Hematopoietic multipotent progenitor cell (in vitro differentiated cells): ENCODE data around the gene ULBP3. TPM values are rescaled to one million over a fixed set of nuclear protein-coding genes. Genes with fewer than 3 reads are reported as not detected.
"Not testable (repeated sequence)": the region's sequence is repeated elsewhere in the genome, so short reads cannot be mapped to it uniquely, and the experiment has no call there.

ENCODE experiments used
- DNase-seq, 3 donors: peaks; one replicate each; pipeline ENCODE4 v3.0.0-alpha.2; 2011 to 2015; ENCODE audit warnings: low read depth in 2 of 3, low spot score in 2 of 3
- total RNA-seq: library from RNA; depleted of rRNA; stranded (reverse); fragments of >200 nt; gene quantifications from one replicate; pipeline ENCODE4 v1.2.3, GENCODE V29; 2012

Gene ULBP3
- total RNA-seq, 1 donor, result 2.7 TPM

DNA sequence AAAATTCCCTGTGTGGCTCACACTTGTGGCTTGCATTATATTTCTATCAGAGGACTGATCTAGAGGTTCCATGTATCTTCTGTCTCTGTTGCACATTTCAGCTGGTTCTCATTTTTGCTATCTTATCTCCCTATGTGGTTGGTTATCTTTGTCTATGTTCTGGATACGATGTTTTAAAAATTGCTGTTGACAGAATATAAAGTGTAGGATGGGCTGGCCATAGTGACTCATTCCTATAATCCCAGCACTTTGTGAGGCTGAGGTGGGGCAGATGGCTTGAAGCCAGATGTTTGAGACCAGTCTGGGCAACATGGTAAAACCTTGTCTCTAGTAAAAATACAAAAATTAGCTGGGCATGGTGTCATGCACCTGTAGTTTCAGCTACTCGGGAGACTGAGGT lies 9.9 kb upstream of the ULBP3 start:
- no peak for DNase-seq

DNA sequence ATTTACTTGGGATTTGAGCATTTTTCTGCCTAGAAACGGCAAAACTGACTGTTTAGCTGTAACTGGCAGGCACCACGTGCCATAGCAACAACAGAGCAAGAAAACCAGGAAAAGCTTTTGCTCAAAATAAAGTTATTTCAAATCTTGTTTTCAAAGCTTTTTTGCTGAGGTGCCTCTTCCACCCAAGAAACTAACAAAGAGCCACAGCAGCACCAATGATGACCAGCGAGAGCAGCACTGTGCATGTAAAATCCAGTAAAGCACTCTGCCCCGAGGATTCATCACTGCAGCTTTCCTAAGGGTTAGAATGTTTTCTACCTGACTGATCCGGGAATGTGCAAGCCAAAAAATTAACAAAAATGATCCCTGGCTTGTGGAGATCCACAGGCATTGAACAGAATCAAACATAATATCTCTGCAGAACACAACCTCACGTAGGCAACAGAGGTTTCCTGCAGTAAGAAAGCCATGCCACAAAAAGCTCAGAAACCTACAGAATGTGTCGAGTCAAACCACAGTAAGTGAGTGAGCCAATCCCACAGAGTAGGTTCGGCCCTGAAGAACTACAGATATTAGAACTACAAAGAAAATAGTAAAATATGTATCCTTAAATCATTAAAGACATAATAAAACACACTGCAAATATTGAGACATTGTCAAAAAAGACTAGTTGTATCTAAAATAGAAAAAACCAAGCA lies 7.4 kb upstream of the ULBP3 start:
- DNase-seq, result peak in 1 of 3 donors; percentile 40

DNA sequence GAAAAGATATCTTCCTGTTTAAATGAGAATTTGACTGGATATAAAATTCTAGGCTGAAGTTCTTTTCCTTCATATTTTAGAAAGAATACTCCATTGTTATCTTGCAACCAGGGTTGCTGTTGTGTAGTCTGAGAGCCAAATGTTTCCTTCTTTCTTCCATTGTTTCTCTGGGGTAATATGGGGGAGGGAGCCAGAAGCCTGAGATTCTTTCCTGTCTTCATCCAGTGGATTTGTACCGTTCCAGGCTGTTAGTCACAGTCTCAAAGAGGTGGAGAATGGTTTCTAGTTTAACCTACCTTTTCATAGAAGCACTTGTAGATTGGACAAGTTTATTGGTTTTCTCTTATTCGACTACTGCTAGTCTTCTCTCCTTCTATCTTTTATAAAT lies 6.1 kb upstream of the ULBP3 start:
- no peak for DNase-seq

DNA sequence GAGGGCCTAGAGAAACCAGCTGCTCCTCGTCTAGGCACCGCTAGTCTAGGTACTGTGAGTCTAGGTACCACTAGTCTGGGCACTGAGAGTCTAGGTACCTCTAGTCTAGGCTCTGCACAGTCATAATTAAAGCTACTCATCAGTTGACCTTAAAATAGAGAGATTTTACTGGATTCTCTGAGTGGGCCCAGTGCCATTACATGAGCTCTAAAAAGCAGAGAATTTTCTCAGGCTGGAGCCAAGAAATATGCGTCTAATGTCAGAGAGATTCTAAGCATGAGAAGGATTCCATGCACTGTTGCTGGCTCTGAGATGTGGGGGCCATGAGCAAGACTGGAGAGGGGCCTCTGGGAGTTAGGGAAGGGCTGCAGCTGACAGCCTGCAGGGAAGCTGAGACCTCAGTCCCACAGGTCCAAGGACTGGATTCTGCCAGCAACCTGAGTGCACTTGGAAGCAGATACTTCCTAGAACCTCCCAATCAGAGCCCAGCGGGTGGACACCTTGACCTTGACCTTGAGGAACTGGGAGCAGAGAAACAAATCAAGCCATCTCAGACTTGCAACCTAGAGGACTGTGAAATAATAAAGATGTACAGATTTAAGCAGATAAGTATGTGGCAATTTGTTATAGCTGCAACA lies 5.6 kb upstream of the ULBP3 start:
- not testable (repeated sequence) for DNase-seq

DNA sequence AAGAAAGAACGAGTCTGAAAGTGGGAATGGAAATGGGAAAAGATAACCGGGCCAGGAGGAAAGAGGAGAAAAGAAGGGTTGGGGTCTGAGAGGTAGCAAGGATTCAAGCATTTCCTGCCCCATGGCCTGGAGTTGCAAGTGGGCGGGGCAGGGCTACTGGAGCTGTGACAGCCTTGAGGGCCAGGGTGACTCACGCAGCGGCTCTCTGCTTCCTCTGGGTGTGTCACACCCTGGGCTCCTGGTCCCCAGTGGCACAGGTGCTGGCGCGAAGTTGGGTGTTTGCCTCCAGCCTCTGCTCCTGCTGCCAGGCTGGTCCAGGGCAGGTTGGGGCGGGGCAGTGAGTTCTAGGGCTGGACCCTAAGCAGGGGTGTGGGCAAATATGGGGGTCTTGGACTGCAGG lies 3.3 kb upstream of the ULBP3 start:
- peak in 2 of 3 donors; percentile 24 to 66 for DNase-seq

DNA sequence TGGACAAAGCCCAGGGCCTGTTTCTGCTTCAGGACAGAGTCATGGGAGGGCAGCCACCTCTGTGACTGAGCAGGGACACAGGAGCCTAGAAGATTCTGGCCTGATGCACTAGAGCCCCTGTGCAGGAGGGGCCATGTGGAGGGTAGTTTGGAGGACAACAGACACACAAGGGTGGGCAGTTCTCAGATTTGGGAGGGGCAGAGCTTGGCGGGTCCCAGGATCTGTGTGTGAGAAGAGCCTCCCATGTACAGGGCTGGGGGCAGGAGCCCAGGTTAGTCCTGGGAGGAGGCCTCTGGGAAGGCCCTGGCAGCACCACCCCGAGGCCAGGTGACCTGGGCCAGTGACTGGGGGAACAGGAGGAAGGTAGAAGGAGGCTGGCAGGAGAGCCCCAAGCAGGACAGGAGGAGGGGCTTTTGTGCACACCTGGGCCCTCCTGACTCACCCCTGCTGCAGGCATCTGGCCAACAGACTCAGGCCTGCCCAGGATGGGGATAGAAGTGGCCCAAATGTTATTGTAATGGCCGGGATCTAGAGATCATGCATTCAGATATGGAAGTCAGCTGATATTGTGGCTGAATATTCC lies 1.4 kb upstream of the ULBP3 start:
- DNase-seq, result no peak

DNA sequence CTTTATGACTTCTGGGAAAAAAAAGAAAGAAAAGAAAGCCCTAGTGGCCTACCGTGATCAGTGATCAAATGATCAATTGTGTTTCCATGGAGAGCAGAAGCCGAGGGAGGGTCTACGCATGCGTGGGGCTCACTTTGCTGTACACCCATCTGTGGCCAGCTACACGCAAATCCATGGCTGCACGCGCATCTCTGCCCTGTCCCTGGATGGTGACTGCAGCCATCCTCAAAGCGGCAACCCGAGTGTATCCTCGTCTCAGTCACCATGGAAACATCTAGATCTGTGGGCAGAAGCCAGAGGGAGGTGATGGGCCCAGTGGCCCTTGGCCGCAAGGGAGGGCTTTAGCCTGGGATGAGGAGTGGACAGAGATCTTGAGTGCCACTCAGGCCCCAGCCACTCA lies 785 bp upstream of the ULBP3 start:
- DNase-seq, result no peak

DNA sequence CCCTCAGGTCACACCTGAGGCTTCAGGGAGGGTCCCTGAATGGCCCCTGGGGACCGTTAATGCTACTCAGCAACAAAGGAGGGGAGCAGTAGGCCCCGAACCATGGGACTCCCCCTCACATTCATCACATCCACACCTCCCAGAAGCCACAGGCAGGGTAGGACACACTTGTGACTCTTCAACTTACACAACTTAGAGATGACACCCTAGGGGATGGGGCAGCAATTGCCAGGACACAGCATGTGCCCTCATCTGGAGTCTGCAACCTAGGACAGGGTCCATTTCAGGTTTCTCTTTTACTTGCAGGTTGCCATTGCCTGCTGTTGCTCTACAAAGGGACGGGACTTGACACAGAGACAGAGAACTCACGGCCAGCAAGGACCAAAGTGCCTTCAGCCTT lies 770 bp downstream of the ULBP3 start:
- peak in 1 of 3 donors; percentile 27 for DNase-seq

DNA sequence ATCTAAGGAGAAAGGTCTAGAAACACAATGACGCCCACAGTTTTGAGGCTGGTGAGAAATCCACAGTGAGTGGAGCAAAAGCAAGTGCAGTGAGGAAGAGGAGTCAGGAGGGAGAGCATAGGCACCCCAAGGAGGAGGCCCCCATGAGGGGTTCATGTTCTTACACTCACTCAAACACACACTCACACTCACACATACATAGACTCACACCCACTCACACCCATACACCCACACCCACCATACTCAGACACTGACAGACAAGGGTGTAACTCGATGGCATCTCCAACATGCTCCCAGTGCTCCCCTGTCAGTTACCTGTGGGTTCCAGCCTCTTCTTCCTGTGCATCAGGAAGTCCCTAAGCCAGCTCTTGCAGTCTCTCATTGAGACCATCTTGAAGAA lies 3.8 kb downstream of the ULBP3 start:
- DNase-seq, result no peak

DNA sequence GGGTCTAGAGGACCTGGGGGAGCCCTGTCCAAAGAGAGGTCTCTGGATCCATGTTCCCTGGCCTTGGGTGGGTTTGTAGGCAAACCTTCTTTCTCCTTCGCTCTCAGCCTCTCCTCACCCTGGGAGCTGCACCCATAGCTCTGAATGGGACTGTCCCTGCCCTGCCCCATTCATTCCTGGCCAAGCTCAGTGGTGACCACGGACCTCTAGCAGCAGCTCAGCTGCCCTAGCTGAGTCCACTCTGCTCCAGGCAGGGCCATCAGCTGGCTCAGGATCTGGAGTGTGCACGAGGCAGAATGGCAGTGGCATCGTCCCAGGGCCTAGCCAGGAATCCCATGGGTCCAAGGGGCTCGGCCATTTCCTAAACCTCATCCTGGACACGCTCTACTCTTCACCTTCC lies 5.3 kb downstream of the ULBP3 start:
- DNase-seq, result no peak

DNA sequence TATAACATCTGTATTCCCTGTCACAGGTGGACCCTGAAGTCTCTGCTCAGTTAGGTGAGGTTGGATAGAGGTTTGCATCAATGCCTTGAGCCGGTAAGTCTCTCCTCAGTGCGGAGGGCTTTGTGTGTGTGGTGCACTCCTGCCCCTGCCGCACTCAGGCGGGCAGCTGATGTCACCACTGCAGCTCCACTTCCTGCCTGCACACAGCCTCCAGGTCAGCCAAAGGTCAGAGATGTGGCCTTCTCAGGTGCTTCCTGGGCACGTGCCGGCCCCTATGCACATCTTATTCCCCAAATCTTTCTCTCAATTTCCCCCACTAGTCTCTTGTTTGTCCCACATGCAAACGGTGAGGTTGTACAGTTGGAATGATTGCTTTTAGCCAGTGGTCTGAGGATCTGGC lies 8.9 kb downstream of the ULBP3 start:
- not testable (repeated sequence) for DNase-seq

DNA sequence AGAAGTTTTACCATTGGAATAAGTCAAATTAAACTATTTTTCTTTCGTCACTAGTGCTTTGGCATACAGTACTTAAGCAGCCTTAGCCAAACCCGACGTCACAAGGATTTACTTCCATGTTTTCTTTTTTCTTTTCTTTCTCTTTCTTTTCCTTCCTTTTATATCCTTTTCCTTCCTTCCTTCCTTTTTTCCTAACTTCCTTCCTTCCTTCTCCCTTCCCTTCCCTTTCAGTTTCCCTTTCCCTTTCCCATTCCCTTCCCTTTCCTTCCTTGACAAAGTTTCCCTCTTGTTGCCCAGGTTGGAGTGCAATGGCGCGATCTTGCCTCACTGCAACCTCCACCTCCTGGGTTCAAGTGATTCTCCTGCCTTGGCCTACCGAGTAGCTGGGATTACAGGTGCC lies 9.9 kb downstream of the ULBP3 start:
- DNase-seq, result no peak

DNA sequence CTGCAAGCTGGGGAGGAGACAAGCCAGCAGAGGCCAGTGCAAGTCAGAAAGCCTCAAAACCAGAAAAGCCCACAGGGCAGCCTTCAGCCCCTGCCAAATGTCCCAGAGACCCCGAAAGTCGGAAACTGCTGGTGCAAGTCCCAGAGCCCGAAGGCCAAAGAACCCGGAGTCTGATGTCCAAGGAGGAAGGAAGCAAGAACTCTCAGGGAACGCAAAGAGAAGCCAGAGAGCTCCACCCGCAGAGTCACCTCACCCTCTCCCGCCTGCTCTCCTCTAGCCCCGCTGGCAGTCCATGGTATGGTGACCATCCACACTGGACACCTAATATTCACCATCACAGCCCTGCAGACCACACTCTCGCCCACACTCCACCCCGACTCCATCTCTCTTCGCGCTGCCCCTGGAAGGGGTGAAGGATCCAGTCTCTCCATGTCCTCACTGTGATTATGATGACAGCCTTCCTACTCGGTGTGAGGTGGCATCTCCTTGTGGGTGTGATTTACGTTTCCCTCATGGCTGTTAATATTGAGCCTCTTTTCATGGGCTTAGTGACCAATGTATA lies 10.6 kb downstream of the ULBP3 start:
- DNase-seq, result no peak

DNA sequence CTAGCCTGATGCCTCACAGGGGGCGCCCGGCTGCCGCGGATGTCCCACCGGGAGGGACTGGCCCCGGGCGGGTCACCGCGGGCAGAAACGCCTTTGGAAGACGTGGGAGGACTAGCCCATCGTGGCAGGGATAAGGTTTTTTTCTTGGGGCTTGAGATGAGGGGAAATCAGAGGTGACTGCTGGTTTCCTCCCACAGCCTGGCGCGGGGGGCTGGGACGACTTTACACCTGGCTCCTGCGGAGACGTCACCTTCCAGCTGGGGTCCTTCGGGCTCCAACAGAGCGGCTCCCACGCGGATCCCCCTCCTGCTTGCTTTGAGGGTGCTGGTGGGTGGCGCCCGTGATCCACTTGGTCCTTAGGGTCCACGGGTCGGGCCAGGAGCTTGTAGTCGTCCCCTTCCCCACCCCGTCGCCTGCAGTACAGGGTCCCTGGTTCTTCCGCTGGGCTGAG lies 11.4 kb downstream of the ULBP3 start:
- no peak for DNase-seq

DNA sequence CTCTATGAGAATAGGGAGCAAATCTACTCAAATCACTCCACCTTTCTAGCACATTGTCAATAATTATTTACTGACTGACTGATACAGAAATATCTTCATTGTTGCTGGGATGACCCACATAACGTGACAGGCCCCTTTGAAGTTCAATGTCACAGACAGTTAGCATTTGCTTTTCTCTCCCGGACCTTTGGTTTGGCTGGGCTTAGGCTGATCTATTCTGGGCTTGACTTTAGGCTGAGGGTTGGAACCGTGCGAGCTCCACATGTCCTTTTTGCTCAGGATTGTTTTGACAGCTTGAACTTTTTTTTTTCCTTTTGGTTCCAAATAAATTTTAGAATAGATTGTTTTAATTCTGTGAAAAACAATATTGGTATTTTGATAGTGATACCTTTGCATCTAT lies 12.0 kb downstream of the ULBP3 start:
- no peak for DNase-seq

DNA sequence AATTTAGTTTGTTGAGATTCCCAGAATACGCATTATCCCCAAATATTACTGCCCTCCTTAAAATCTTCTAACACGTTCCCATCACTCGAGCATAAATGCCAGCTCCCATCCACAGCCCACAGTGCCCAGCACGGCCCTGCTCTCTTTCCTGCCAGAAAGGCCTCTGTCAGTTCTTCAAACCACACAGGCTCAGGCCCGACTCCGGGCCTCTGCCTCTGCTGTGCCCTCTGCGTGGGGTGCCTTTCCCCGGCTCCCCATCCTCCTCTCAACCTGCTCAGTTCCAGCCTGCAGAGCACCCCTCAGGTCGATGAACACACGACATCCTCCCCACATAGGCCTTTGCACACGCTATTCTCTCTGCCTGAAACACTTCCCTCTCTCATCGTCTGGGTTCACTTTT lies 12.8 kb downstream of the ULBP3 start:
- no peak for DNase-seq

DNA sequence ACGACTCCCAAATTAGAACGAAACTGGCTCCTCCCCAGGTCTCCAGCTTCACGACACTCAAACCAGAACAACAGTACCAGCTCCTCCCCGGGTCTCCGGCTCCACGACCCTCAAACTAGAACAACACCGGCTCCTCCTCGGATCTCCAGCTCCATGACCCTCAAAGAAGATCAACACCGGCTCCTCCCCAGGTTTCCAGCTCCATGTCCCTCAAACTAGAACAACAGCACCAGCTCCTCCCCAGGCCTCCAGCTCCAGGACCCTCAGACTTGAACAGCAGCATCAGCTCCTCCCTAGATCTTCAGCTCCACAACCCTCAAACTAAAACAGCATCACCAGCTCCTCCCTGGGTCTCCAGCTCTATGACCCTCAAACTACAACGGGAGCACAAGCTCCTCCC lies 13.8 kb downstream of the ULBP3 start:
- no peak for DNase-seq

DNA sequence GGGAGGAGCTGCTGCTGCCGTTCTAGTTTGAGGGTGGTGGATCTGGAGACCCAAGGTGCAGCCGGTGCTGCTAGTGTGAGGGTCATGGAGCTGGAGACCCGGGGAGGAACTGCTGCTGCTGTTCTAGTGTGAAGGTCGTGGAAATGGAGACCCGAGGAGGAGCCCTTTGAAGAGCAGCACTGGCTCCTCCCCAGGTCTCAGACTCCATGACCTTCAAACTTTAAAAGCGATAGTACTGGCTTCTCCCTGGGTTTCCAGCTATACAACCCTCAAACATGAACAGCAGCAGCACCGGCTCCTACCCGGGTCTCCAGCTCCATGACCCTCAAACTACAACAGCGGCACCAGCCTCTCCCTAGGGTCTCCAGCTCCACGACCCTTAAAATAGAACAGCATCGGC lies 15.5 kb downstream of the ULBP3 start:
- DNase-seq, result no peak

DNA sequence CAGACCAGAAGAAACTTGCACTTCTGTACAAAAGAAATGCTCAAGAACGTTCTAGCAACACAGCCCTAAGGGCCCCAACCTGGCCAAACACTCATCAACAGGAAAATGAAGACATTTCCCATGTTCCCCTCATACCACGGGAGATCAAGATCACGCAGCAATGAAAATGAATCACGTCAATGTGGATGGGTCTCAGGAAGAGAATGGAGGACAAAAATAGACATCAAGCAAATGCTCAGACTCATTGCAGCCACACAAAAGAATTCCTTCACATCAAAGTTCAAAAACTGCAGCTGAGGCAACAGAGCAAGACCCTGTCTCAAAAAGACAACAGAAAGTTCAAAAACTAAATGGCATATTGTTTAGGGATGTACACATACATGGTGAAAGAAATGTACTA lies 18.1 kb downstream of the ULBP3 start:
- DNase-seq, result no peak

DNA sequence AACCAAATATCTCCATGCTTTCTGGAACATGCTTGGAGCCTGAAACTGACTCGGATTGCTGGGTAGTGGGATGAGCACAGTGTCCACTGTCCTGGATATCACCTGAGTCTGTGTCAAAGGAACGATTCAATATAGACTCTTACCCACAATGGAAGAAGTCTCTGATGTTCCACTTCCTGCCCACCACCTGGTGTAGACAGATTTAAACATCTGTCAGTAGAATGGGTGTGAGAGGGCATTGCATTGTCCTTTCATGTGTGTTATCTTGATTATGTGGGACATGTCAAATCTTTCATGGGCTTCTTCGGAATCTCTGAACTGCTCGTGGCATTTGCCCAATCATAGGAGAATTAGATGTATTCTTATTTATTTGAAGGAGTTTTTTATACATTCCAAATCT lies 20.8 kb downstream of the ULBP3 start:
- no peak for DNase-seq

DNA sequence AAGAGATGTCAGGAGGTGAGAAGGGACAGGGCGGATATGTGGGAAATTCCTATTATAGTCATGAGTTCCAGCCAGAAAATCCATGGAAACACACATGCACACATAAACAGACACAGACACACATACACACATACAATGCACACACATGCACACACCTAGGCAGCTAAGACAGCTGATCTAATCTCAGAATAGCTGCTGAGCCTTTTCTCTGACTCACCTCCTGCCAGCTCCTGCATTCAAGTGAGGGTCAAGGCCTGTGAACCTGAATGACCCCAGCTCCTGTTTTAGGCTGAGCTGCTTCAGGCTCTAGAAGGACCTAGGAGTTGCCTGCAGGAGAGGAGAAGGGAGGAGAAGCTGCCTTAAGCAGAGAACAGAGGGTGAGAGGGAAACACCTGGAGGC lies 22.0 kb downstream of the ULBP3 start:
- no peak for DNase-seq

DNA sequence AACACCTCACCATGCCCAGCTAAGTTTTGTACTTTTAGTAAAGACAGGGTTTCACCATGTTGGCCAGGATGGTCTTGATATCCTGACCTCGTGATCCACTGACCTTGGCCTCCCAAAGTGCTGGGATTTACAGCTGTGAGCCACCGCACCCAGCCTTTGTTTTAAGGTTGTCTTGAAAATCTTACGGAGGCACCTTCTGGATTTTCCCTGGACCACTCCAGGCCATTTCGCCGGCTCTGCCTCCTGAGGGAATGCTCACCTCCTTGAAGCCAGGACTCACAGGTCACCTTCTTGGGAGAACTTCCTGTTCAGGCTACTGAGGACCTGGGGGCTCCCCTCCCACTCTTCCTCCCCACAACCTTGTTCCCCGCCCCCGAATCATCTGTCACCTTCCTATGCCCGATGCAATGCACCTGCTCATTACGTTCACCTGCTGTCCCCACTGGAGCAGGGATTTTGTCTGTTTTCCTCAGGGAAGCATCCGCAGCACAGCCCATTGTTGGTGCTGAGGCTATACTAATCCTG lies 24.2 kb downstream of the ULBP3 start:
- DNase-seq, result no peak
